H1 (cell line): ENCODE data around the gene KLRD1.

ENCODE experiments used
- CTCF ChIP-seq, 3 experiments: IDR thresholded peaks; 1 replicate in 2 of 3; 2 replicates in 1 of 3; pipeline versions ENCODE4 v1.5.1 to v1.6.1; 2011; ENCODE audit warnings: low read length in 3 of 3, mild to moderate bottlenecking in 3 of 3, inconsistent platforms in 2 of 3, low read depth in 1 of 3, moderate library complexity in 1 of 3; ENCODE audit not compliant: insufficient read depth in 1 of 3; ENCODE audit errors: control extremely low read depth in 1 of 3
- EP300 ChIP-seq, 2 experiments: IDR thresholded peaks; 1 replicate in 1 of 2; 2 replicates in 1 of 2; pipeline ENCODE4 v1.6.1; 2011 to 2012; ENCODE audit warnings: low read depth in 2 of 2, low read length in 2 of 2, mild to moderate bottlenecking in 2 of 2, borderline replicate concordance in 1 of 2, inconsistent platforms in 1 of 2, moderate library complexity in 1 of 2
- MAX ChIP-seq: IDR thresholded peaks from 2 replicates; pipeline ENCODE4 v1.6.1; 2012; ENCODE audit warnings: inconsistent platforms
- POLR2A ChIP-seq, 2 experiments: IDR thresholded peaks; 1 replicate in 1 of 2; 2 replicates in 1 of 2; pipeline ENCODE4 v1.6.1; 2011; ENCODE audit warnings: low read depth in 2 of 2, low read length in 2 of 2, mild to moderate bottlenecking in 2 of 2; ENCODE audit errors: control extremely low read depth in 1 of 2
- POLR2AphosphoS5 ChIP-seq: IDR thresholded peaks from 2 replicates; pipeline ENCODE4 v1.6.1; 2011; ENCODE audit warnings: low read depth, low read length
- SUZ12 ChIP-seq: fragments of 200-600 bp; sonication (generic); IDR thresholded peaks from 2 replicates; pipeline ENCODE4 v1.6.1; 2012; ENCODE audit warnings: mild to moderate bottlenecking, inconsistent platforms, low read length, moderate library complexity, mixed read lengths

- TF ChIP-seq CTCF (IDR thresholded peaks at IDR 0.05; ENCODE audit: control extremely low read depth in 1 of 3, insufficient read depth in 1 of 3, low read depth in 1 of 3, low read length in 3 of 3) (no peak), EP300 (IDR thresholded peaks at IDR 0.05; ENCODE audit: borderline replicate concordance in 1 of 2, low read depth in 2 of 2, low read length in 2 of 2) (no peak), POLR2A (IDR thresholded peaks at IDR 0.05; ENCODE audit: control extremely low read depth in 1 of 2, low read depth in 2 of 2, low read length in 2 of 2) (no peak), POLR2AphosphoS5 (no peak), SUZ12 (no peak), MAX (no peak)
These were observed 50.5 kb downstream of the KLRD1 start for GRCh38 chr12:10358131-10358530.
